ENCODE data around the gene UBFD1.
"Not testable (repeated sequence)": the region's sequence is repeated elsewhere in the genome, so short reads cannot be mapped to it uniquely, and the experiment has no call there.

The UBFD1 gene

GRCh38 chr16:23610905-23611304 is 53.4 kb downstream of the UBFD1 start:
- not testable (repeated sequence) for DNase-seq

- DNase-seq, result no peak
Measured at GRCh38 chr16:23611936-23612335, 54.4 kb downstream of the UBFD1 start.

GRCh38 chr16:23615805-23616204 is 58.3 kb downstream of the UBFD1 start:
- no peak for DNase-seq

Measured in cortex of kidney (tissue), 1 donor.